ENCODE results near the gene PSMB3.
"Not testable (repeated sequence)": the region's sequence is repeated elsewhere in the genome, so short reads cannot be mapped to it uniquely, and the experiment has no call there.

The PSMB3 gene

DNA sequence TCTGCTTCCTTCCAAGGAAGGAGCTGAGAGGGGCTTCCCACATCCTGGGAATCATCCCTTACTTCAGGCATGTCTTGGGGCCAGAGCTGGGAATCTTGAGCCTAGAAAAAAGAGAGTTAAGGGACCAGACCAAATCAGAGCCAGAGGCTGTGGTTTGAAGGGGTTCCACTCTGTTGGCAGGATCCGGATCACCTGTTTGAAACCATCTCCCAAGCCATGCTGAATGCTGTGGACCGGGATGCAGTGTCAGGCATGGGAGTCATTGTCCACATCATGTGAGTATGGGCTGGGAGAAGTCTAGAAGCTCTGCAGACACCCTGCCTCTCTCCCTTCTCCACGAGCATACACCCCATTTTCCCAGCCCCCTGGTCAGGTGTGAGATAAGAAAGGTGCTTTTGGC, 9.7 kb downstream of the PSMB3 start:
- no peak for DNase-seq
- TF ChIP-seq GATA1 (IDR thresholded peaks at IDR 0.05; ENCODE audit: low read depth, low read length) (no peak), POLR2A (IDR thresholded peaks at IDR 0.05; ENCODE audit: low read length) (no peak)

GRCh38 chr17:38766341-38766740, 13.8 kb downstream of the PSMB3 start:
- no peak for DNase-seq
- TF ChIP-seq POLR2A (IDR thresholded peaks at IDR 0.05; ENCODE audit: low read length), result no peak
- no peak for TF ChIP-seq GATA1 (IDR thresholded peaks at IDR 0.05; ENCODE audit: low read depth, low read length)

GRCh38 chr17:38768417-38768816, 15.9 kb downstream of the PSMB3 start:
- TF ChIP-seq POLR2A (IDR thresholded peaks at IDR 0.05; ENCODE audit: low read length) (no peak), GATA1 (IDR thresholded peaks at IDR 0.05; ENCODE audit: low read depth, low read length) (no peak)
- no peak for DNase-seq

- no peak for DNase-seq
- no peak for TF ChIP-seq GATA1 (IDR thresholded peaks at IDR 0.05; ENCODE audit: low read depth, low read length)
- TF ChIP-seq POLR2A (IDR thresholded peaks at IDR 0.05; ENCODE audit: low read length), result no peak
Measured at GRCh38 chr17:38773258-38773657, 20.7 kb downstream of the PSMB3 start.

DNA sequence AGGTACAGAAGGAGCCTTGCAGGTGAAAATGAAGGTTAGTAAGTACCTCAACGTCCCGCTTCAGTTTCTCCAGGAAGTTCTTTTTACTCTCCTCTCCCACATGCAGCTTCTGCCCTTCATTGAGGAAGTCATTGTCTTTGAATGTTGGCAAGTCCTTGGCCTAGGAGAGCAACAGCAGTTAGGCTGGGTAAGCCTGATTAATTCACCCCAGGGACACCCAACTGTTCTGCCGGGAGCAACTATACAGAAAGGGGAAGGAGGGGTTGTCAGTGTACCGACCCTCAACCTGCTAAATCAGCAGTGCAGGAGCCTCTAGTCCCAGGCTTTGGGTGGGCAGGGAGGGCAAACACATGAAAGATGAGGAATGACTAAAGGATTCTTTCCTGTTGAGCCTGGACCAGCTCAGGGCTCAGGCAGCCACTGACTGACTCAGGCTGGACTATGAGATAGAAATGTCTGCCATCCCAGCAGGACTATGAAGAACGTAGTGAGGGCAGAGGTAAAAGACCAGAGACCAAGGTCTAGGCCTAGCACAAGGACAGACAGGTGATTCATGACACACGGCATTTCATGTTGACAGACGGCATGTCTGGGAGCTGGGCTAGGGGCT, 25.2 kb downstream of the PSMB3 start:
- TF ChIP-seq GATA1 (IDR thresholded peaks at IDR 0.05; ENCODE audit: low read depth, low read length), result no peak
- TF ChIP-seq POLR2A (IDR thresholded peaks at IDR 0.05; ENCODE audit: low read length), result no peak

GRCh38 chr17:38779965-38780752, 27.6 kb downstream of the PSMB3 start:
- TF ChIP-seq POLR2A (IDR thresholded peaks at IDR 0.05; ENCODE audit: low read length) (no peak), GATA1 (IDR thresholded peaks at IDR 0.05; ENCODE audit: low read depth, low read length) (no peak)
- DNase-seq, result no peak

More for the DNA sequence above, 25.2 kb downstream of the PSMB3 start:
- no peak for DNase-seq

DNA sequence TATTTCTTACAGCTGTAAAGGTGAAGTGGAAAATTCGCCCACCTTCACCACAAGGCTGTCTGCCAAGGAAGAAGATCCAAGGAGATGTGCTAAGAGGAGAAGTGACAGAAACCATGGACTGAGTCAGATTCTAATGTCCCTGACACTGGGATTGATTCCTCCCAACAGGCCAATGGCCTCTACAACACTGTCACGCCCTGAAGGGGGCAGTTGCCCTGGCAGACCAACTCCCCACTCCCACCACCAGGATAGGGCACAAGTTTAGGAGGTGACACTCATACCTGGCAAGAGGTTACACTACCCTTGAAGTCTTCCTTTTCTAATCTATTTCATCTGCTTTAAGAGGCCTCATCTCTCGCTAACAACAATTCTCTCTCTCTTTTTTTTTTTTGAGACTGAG, 30.7 kb downstream of the PSMB3 start:
- no peak for TF ChIP-seq POLR2A (IDR thresholded peaks at IDR 0.05; ENCODE audit: low read length)
- no peak for DNase-seq

- DNase-seq, result no peak
- no peak for TF ChIP-seq GATA1 (IDR thresholded peaks at IDR 0.05; ENCODE audit: low read depth, low read length)
- no peak for TF ChIP-seq POLR2A (IDR thresholded peaks at IDR 0.05; ENCODE audit: low read length)
Measured at GRCh38 chr17:38786372-38786771, 33.8 kb downstream of the PSMB3 start.

DNA sequence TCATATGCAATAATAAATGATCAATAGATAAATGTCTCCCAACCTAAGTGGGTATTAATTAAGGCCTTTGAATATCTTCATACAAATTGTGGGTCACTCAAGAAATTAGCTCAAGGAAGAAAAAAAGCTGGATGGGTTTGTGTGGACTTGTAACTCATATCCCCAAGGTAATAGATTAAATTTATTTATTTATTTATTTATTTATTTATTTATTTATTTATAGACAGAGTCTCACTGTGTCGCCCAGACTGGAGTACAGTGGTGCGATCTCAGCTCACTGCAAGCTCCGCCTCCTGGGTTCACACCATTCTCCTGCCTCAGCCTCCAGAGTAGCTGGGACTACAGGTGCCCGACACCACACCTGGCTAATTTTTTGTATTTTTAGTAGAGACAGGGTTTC, 35.5 kb downstream of the PSMB3 start:
- DNase-seq, result not testable (repeated sequence)

DNA sequence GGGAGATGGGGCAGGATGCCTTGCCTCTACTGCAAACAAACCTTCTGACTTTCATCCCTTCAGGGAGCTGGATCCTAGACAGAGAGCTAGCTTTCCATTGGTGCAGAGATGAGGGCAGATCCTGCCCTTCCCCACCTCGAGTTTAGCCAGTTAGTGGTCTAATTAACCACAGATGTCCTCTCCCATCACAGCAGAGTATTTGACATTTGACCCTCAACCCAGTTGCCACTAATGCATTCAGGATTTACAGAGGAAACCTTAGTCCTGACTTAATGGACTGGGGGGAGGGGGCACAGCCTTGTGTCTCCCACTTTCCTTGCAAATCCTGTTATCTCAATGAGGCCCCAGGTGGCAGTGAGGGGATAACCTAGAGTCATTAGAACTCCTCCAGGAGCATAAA, 36.6 kb downstream of the PSMB3 start:
- TF ChIP-seq GATA1 (IDR thresholded peaks at IDR 0.05; ENCODE audit: low read depth, low read length) (no peak), POLR2A (IDR thresholded peaks at IDR 0.05; ENCODE audit: low read length) (no peak)
- DNase-seq, result no peak

DNA sequence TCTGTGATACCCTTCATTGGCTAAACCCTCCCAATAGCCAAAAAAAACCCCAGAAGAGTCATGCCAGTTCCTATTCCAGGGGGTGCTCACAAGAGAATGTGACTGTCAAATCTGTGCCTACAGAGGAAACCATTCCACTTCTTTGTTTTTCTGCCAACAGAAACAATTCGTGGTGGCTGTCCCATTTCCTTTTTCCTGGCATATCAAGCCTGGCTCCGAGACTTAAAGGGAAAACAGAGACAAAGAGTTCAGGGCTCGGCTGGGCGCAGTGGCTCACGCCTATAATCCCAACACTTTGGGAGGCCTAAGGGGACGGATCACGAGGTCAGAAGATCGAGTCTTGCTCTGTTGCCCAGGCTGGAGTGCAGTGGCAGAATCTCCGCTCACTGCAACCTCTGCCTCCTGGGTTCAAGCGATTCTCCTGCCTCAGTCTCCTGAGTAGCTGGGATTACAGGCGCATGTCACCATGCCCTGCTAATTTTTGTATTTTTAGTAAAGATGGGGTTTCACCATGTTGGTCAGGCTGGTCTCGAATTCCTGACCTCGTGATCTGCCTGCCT, 37.7 kb downstream of the PSMB3 start:
- DNase-seq, result not testable (repeated sequence)

- TF ChIP-seq POLR2A (IDR thresholded peaks at IDR 0.05; ENCODE audit: low read length), result no peak
- no peak for TF ChIP-seq GATA1 (IDR thresholded peaks at IDR 0.05; ENCODE audit: low read depth, low read length)
- no peak for DNase-seq
Measured at GRCh38 chr17:38791162-38791561, 38.6 kb downstream of the PSMB3 start.

GRCh38 chr17:38794221-38794620, 41.7 kb downstream of the PSMB3 start:
- TF ChIP-seq POLR2A (IDR thresholded peaks at IDR 0.05; ENCODE audit: low read length) (no peak), GATA1 (IDR thresholded peaks at IDR 0.05; ENCODE audit: low read depth, low read length) (no peak)
- no peak for DNase-seq

DNA sequence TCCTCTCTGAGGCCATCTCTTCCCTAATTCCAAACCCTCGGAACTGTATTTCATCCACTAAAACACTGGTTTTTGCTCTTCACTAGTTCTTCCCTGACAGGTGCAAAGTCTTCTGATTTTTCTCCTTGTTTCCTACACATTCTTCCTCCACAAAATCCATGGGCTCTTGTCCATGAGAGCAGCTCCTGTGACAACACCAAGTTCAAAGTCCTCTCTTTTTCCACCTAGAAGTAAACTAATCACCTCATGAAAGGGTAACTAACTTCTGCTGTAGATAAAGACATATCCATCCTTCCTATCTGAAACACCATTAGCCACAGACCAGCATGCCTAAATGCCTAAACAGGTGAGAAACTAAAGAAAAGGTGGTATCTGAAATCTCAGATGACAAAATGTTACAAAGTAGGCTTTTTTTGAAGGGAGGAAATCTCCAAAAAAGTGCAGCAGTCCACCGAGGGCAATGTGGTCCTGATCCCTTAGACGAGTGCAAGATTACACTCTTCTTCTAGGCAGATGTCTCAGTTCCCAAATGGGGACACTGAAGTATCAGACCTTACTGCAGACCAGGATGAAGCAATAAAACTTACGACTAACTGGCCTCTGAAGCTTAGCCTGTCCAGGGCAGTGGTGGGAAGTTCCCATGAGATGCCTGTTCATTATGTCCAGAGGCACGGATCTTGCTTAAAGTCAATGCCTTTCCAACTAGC, 44.1 kb downstream of the PSMB3 start:
- no peak for TF ChIP-seq GATA1 (IDR thresholded peaks at IDR 0.05; ENCODE audit: low read depth, low read length)
- no peak for TF ChIP-seq POLR2A (IDR thresholded peaks at IDR 0.05; ENCODE audit: low read length)
- DNase-seq, result no peak

DNA sequence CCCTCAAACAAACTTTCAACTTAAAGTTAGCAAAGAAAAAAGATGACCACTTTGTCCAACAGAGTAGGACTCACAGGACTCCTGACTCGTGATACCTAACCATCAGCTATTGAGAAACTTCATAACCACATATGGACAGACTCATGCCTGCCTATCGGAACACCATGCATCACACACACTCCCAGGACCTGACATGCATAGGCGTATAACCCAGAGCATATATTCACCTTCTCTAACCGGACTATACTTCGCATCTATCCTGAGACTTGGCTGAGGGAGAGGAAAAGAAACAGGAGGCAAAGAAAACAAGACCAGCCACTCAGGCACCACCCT, 44.6 kb downstream of the PSMB3 start:
- no peak for DNase-seq
- TF ChIP-seq GATA1 (IDR thresholded peaks at IDR 0.05; ENCODE audit: low read depth, low read length), result no peak
- no peak for TF ChIP-seq POLR2A (IDR thresholded peaks at IDR 0.05; ENCODE audit: low read length)
